ENCODE results near the gene ZNF214.

DNA sequence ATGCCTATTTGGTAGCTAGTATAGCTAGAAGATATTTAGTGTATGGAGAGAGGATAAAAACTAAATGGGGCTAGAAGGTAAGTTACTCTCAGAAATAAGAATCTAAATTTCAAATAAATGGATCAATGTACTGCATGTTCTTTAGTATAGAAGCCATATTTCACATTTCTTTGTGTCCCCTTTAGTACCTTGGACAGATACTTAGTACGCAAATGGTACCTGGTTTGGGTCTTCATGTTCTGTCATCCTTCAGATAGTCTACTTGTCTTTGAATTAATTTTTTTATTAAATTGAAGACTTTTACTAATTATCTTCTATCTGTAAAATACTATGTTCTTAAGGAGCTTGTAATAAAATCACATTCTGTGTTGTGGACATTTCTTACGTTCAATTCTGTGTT lies 42.4 kb upstream of the ZNF214 start:
- TF ChIP-seq POLR2AphosphoS5 (IDR thresholded peaks at IDR 0.05; ENCODE audit: borderline replicate concordance, low read depth, low read length) (no peak), EZH2 (IDR thresholded peaks at IDR 0.05) (no peak), FOXP2 (optimal IDR thresholded peaks at IDR 0.05; ENCODE audit: control extremely low read depth, extremely low read length, insufficient read depth) (no peak)
